ENCODE data around the gene JAKMIP1. TPM values are rescaled to one million over a fixed set of nuclear protein-coding genes. Genes with fewer than 3 reads are reported as not detected.

Gene JAKMIP1
- total RNA-seq, result 0.10 TPM
- long read RNA-seq, result 0 reads

- DNase-seq (ENCODE audit: low spot score), result no peak
Measured at GRCh38 chr4:6200011-6200921, at the start of gene JAKMIP1. Gene JAKMIP1, minus strand, starts transcription at chr4:6200549. Its CDS starts 87,699 bp downstream, at chr4:6112850.

GRCh38 chr4:6248394-6248793, 48.0 kb upstream of the JAKMIP1 start:
- no peak for DNase-seq (ENCODE audit: low spot score)

- no peak for DNase-seq (ENCODE audit: low spot score)
Measured at GRCh38 chr4:6246170-6246634, 45.9 kb upstream of the JAKMIP1 start.

GRCh38 chr4:6245246-6246169, 45.2 kb upstream of the JAKMIP1 start:
- DNase-seq (ENCODE audit: low spot score), result no peak

- no peak for DNase-seq (ENCODE audit: low spot score)
Measured at GRCh38 chr4:6242271-6243029, 42.1 kb upstream of the JAKMIP1 start.

- no peak for DNase-seq (ENCODE audit: low spot score)
Measured at GRCh38 chr4:6241062-6241845, 40.9 kb upstream of the JAKMIP1 start.

GRCh38 chr4:6239968-6240367, 39.6 kb upstream of the JAKMIP1 start:
- DNase-seq (ENCODE audit: low spot score), result peak; percentile 78

GRCh38 chr4:6239486-6239885, 39.1 kb upstream of the JAKMIP1 start:
- peak; percentile 83 for DNase-seq (ENCODE audit: low spot score)

- peak; percentile 62 for DNase-seq (ENCODE audit: low spot score)
Measured at GRCh38 chr4:6236816-6237390, 36.6 kb upstream of the JAKMIP1 start.

GRCh38 chr4:6235901-6236640, 35.7 kb upstream of the JAKMIP1 start:
- peak; percentile 14 for DNase-seq (ENCODE audit: low spot score)

- no peak for DNase-seq (ENCODE audit: low spot score)
Measured at GRCh38 chr4:6235012-6235411, 34.7 kb upstream of the JAKMIP1 start.

- no peak for DNase-seq (ENCODE audit: low spot score)
Measured at GRCh38 chr4:6233929-6234328, 33.6 kb upstream of the JAKMIP1 start.

GRCh38 chr4:6232836-6233785, 32.8 kb upstream of the JAKMIP1 start:
- no peak for DNase-seq (ENCODE audit: low spot score)

- no peak for DNase-seq (ENCODE audit: low spot score)
Measured at GRCh38 chr4:6231663-6232165, 31.4 kb upstream of the JAKMIP1 start.

- no peak for DNase-seq (ENCODE audit: low spot score)
Measured at GRCh38 chr4:6230827-6231662, 30.7 kb upstream of the JAKMIP1 start.

- DNase-seq (ENCODE audit: low spot score), result no peak
Measured at GRCh38 chr4:6230502-6230785, 30.1 kb upstream of the JAKMIP1 start.
